ENCODE results near the gene FANK1.
A peak's percentile ranks its signal among the peaks of the same experiment; 100 is the strongest.
"Not testable (repeated sequence)": the region's sequence is repeated elsewhere in the genome, so short reads cannot be mapped to it uniquely, and the experiment has no call there.

The FANK1 gene

GRCh38 chr10:126034586-126034985 is 138.2 kb downstream of the FANK1 start:
- no peak for DNase-seq

GRCh38 chr10:126036515-126036914 is 140.2 kb downstream of the FANK1 start:
- no peak for DNase-seq

GRCh38 chr10:126037946-126038345 is 141.6 kb downstream of the FANK1 start:
- no peak for DNase-seq

- no peak for DNase-seq
Observed at GRCh38 chr10:126041117-126041516, 144.8 kb downstream of the FANK1 start.

- peak; percentile 69 for DNase-seq
Observed at GRCh38 chr10:126041804-126042231, 145.5 kb downstream of the FANK1 start.

- DNase-seq, result no peak
Observed at GRCh38 chr10:126042354-126042753, 146.0 kb downstream of the FANK1 start.

GRCh38 chr10:126042906-126043305 is 146.5 kb downstream of the FANK1 start:
- no peak for DNase-seq

- no peak for DNase-seq
Observed at GRCh38 chr10:126043389-126043788, 147.0 kb downstream of the FANK1 start.

- DNase-seq, result no peak
Observed at GRCh38 chr10:126045861-126046260, 149.5 kb downstream of the FANK1 start.

GRCh38 chr10:126046831-126047230 is 150.5 kb downstream of the FANK1 start:
- no peak for DNase-seq

GRCh38 chr10:126047749-126048148 is 151.4 kb downstream of the FANK1 start:
- DNase-seq, result not testable (repeated sequence)

GRCh38 chr10:126049759-126050700 is 153.7 kb downstream of the FANK1 start:
- DNase-seq, result no peak

- DNase-seq, result no peak
Observed at GRCh38 chr10:126052171-126052570, 155.8 kb downstream of the FANK1 start.

GRCh38 chr10:126054191-126054590 is 157.8 kb downstream of the FANK1 start:
- DNase-seq, result no peak

GRCh38 chr10:126057494-126057893 is 161.1 kb downstream of the FANK1 start:
- DNase-seq, result no peak

- no peak for DNase-seq
Observed at GRCh38 chr10:126058104-126058503, 161.7 kb downstream of the FANK1 start.

GRCh38 chr10:126058507-126058906 is 162.1 kb downstream of the FANK1 start:
- no peak for DNase-seq
